NT2/D1 (cell line): ENCODE measurements around the gene LAPTM5.

Source experiments
- DNase-seq: peaks from one replicate; pipeline ENCODE4 v3.0.0-alpha.2; 2011; ENCODE audit warnings: low read depth, low spot score
- H3K27me3 ChIP-seq: 2 replicates; pipeline ENCODE4 v1.6.0; 2011; ENCODE audit warnings: mild to moderate bottlenecking; ENCODE audit not compliant: insufficient read length, insufficient read depth
- H3K36me3 ChIP-seq: 2 replicates; pipeline ENCODE4 v1.6.1; 2011; ENCODE audit warnings: mild to moderate bottlenecking, low read length, mixed read lengths; ENCODE audit not compliant: insufficient read depth, insufficient read length
- H3K4me1 ChIP-seq: 2 replicates; pipeline ENCODE4 v1.5.1; 2011; ENCODE audit not compliant: insufficient read depth, insufficient read length
- H3K4me3 ChIP-seq: 2 replicates; pipeline ENCODE4 v1.5.1; 2011; ENCODE audit warnings: low read depth; ENCODE audit not compliant: insufficient read length
- H3K9ac ChIP-seq: 2 replicates; pipeline ENCODE4 v1.6.0; 2011; ENCODE audit warnings: low read depth; ENCODE audit not compliant: insufficient read length
- H3K9me3 ChIP-seq: 2 replicates; pipeline ENCODE4 v1.5.1; 2011; ENCODE audit warnings: mild to moderate bottlenecking, low read length; ENCODE audit not compliant: insufficient read depth
- SUZ12 ChIP-seq: IDR thresholded peaks from 2 replicates; pipeline ENCODE4 v1.6.1; 2011; ENCODE audit not compliant: insufficient read length, insufficient read depth; ENCODE audit errors: extremely low read depth
- YY1 ChIP-seq: IDR thresholded peaks from 2 replicates; pipeline ENCODE4 v1.6.1; 2011; ENCODE audit not compliant: insufficient read length, insufficient read depth
- ZNF274 ChIP-seq: IDR thresholded peaks from 2 replicates; pipeline ENCODE4 v1.6.1; 2011; ENCODE audit warnings: mild to moderate bottlenecking, low read depth, low read length

Gene LAPTM5

GRCh38 chr1:30777904-30778153, 20.3 kb upstream of the LAPTM5 start:
- Histone ChIP-seq H3K4me1 (peaks cover 16% of the 10 kb centered on the region), H3K4me3 (no peak overlapping the region), H3K36me3 (no peaks in the 10 kb centered on the region), H3K27me3 (no peaks in the 10 kb centered on the region), H3K9me3 (no peaks in the 10 kb centered on the region), H3K9ac (no peak overlapping the region)
- no peak for DNase-seq
- TF ChIP-seq YY1 (no peak), SUZ12 (no peak), ZNF274 (no peak)

GRCh38 chr1:30777060-30777903, 19.7 kb upstream of the LAPTM5 start:
- Histone ChIP-seq H3K4me1 (peaks cover 12% of the 10 kb centered on the region), H3K4me3 (no peak overlapping the region), H3K27me3 (no peaks in the 10 kb centered on the region), H3K9me3 (no peaks in the 10 kb centered on the region), H3K36me3 (no peaks in the 10 kb centered on the region), H3K9ac (no peak overlapping the region)
- TF ChIP-seq SUZ12 (no peak), YY1 (no peak), ZNF274 (no peak)
- DNase-seq, result no peak

- no peaks in the 10 kb centered on the region for H3K9me3 ChIP-seq
- H3K9ac ChIP-seq, result peak overlapping the region; percentile 22
- TF ChIP-seq YY1 (no peak), ZNF274 (no peak), SUZ12 (no peak)
- H3K36me3 ChIP-seq, result no peaks in the 10 kb centered on the region
- H3K4me3 ChIP-seq, result no peak overlapping the region
- peaks cover 10% of the 10 kb centered on the region for H3K4me1 ChIP-seq
- DNase-seq, result no peak
- no peaks in the 10 kb centered on the region for H3K27me3 ChIP-seq
These were observed 18.8 kb upstream of the LAPTM5 start for GRCh38 chr1:30776097-30777059.

- TF ChIP-seq SUZ12 (no peak), ZNF274 (no peak), YY1 (no peak)
- no peak overlapping the region for H3K4me3 ChIP-seq
- no peak overlapping the region for H3K9ac ChIP-seq
- DNase-seq, result no peak
- H3K27me3 ChIP-seq, result no peaks in the 10 kb centered on the region
- H3K9me3 ChIP-seq, result no peaks in the 10 kb centered on the region
- no peaks in the 10 kb centered on the region for H3K36me3 ChIP-seq
- H3K4me1 ChIP-seq, result peaks cover 10% of the 10 kb centered on the region
These were observed 17.9 kb upstream of the LAPTM5 start for GRCh38 chr1:30775433-30775975.

- no peak for TF ChIP-seq SUZ12
- TF ChIP-seq ZNF274, result no peak
- TF ChIP-seq YY1, result no peak
- no peaks in the 10 kb centered on the region for H3K9me3 ChIP-seq
- no peaks in the 10 kb centered on the region for H3K27me3 ChIP-seq
- no peak overlapping the region for H3K9ac ChIP-seq
- DNase-seq, result no peak
- H3K4me3 ChIP-seq, result no peak overlapping the region
- H3K36me3 ChIP-seq, result no peaks in the 10 kb centered on the region
- H3K4me1 ChIP-seq, result peaks cover 10% of the 10 kb centered on the region
These were observed 17.2 kb upstream of the LAPTM5 start for GRCh38 chr1:30774550-30775432.

- no peaks in the 10 kb centered on the region for H3K36me3 ChIP-seq
- no peaks in the 10 kb centered on the region for H3K9me3 ChIP-seq
- H3K4me1 ChIP-seq, result peaks cover 7% of the 10 kb centered on the region
- H3K27me3 ChIP-seq, result no peaks in the 10 kb centered on the region
- no peak overlapping the region for H3K4me3 ChIP-seq
- no peak overlapping the region for H3K9ac ChIP-seq
- DNase-seq, result no peak
- no peak for TF ChIP-seq ZNF274
- TF ChIP-seq SUZ12, result no peak
- no peak for TF ChIP-seq YY1
These were observed 16.3 kb upstream of the LAPTM5 start for GRCh38 chr1:30773722-30774358.
